Measurements from ENCODE around the gene MGAT4A. TPM values are rescaled to one million over a fixed set of nuclear protein-coding genes. Genes with fewer than 3 reads are reported as not detected.

Gene MGAT4A
- total RNA-seq, 4 donors from 2014 or later: 6.4 to 13.8 (median 11.7) TPM

- H3K27ac ChIP-seq: peak overlapping the region; percentile 2
These were observed 41.0 kb upstream of the MGAT4A start for GRCh38 chr2:98771721-98772524.

GRCh38 chr2:98771264-98771663 is 40.3 kb upstream of the MGAT4A start:
- 97% methylated on average over 2 of the region's 2 CpGs for WGBS
- no peaks in the 10 kb centered on the region for H3K27me3 ChIP-seq
- no peak for TF ChIP-seq EP300 (IDR thresholded peaks at IDR 0.05)
- no peaks in the 10 kb centered on the region for H3K9me3 ChIP-seq
- no peak overlapping the region for H3K27ac ChIP-seq
- no peak overlapping the region for H3K4me3 ChIP-seq
- no peak for DNase-seq (ENCODE audit: low spot score in 2 of 2)
- no peaks in the 10 kb centered on the region for H3K36me3 ChIP-seq
- peaks cover 44% of the 10 kb centered on the region for H3K4me1 ChIP-seq

More at GRCh38 chr2:98771721-98772524, 41.0 kb upstream of the MGAT4A start:
- H3K9me3 ChIP-seq: no peaks in the 10 kb centered on the region
- TF ChIP-seq POLR2A (IDR thresholded peaks at IDR 0.05) (no peak), CTCF (IDR thresholded peaks at IDR 0.05) (no peak), EP300 (IDR thresholded peaks at IDR 0.05) (no peak), POLR2AphosphoS5 (IDR thresholded peaks at IDR 0.05) (no peak)
- H3K36me3 ChIP-seq: no peaks in the 10 kb centered on the region
- no peaks in the 10 kb centered on the region for H3K27me3 ChIP-seq
- peak overlapping the region; percentile 15 for H3K4me3 ChIP-seq
- 58% methylated on average over 17 of the region's 17 CpGs for WGBS
- no peak for DNase-seq (ENCODE audit: low spot score in 2 of 2)
- peaks cover 46% of the 10 kb centered on the region for H3K4me1 ChIP-seq

DNA sequence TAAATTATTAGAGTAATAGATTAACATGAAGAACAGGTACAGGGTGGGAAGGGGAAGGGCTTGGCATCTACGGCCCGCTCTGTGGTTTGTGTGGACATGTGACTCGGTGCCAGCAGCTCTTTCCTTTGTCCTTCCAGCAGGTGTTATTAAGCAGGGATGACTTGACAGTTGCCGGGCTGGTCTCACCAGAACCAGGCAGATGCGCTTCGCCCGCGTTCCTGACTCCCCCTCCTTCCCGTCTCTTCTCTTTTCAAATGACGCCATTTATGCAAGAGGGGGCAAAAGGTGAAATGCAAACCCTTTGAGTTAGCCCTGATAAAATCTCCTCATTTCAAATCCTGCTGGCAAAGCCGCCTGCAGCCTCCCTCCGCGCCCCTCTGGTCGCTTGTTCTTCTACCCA is 38.9 kb upstream of the MGAT4A start:
- no peak for TF ChIP-seq POLR2AphosphoS5 (IDR thresholded peaks at IDR 0.05)
- no peak for TF ChIP-seq POLR2A (IDR thresholded peaks at IDR 0.05)
- TF ChIP-seq CTCF (IDR thresholded peaks at IDR 0.05): no peak
- TF ChIP-seq EP300 (IDR thresholded peaks at IDR 0.05): no peak
- no peaks in the 10 kb centered on the region for H3K27me3 ChIP-seq
- H3K4me3 ChIP-seq: no peak overlapping the region
- no peaks in the 10 kb centered on the region for H3K36me3 ChIP-seq
- H3K27ac ChIP-seq: no peak overlapping the region
- H3K9me3 ChIP-seq: no peaks in the 10 kb centered on the region
- peaks cover 30% of the 10 kb centered on the region for H3K4me1 ChIP-seq
- DNase-seq (ENCODE audit: low spot score in 2 of 2): no peak
- WGBS: 54% methylated on average over 14 of the region's 14 CpGs

GRCh38 chr2:98769114-98769476 is 38.2 kb upstream of the MGAT4A start:
- no peak for DNase-seq (ENCODE audit: low spot score in 2 of 2)
- Histone ChIP-seq H3K36me3 (no peaks in the 10 kb centered on the region), H3K4me3 (no peak overlapping the region), H3K27ac (no peak overlapping the region), H3K4me1 (peaks cover 30% of the 10 kb centered on the region), H3K27me3 (no peaks in the 10 kb centered on the region), H3K9me3 (no peaks in the 10 kb centered on the region)
- WGBS: 93% methylated on average over 6 of the region's 6 CpGs
- TF ChIP-seq CTCF (IDR thresholded peaks at IDR 0.05) (no peak), POLR2A (IDR thresholded peaks at IDR 0.05) (no peak), POLR2AphosphoS5 (IDR thresholded peaks at IDR 0.05) (no peak), EP300 (IDR thresholded peaks at IDR 0.05) (no peak)

DNA sequence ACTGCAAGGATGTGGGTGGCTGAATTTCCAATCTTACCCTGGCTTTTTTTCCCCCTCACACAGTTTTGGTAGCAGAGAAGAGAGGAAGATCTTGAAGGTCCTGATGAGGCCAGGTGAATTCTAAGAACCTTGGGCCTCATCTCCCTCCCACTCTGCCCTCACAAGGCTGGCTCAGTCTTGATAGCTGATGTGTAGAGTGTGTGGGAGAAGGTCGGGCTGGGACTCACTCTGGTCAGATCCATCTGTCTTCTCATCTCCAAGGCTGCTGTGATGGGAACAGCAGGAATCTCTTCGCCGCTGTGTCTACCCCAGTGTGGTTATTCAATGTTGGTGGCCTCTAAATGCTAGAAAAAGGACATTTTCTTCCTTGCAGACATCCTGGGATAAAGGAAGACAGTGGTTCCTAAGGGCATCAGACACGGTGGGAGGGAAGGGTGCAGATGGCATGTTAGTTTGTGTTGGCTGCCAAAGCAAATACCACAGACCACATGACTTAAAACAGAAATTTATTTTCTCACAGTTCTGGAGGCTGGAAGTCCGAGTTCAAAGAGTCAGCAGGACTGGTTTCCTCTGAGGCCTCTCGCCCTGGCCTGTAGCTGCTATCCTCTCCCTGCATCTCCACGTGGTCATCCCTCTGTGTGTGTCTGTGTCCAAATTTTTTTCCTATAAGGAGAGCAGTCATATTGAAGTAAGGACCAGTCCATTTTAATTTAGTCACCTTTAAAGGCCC is 37.6 kb upstream of the MGAT4A start:
- no peaks in the 10 kb centered on the region for H3K9me3 ChIP-seq
- no peak overlapping the region for H3K4me3 ChIP-seq
- H3K27me3 ChIP-seq: no peaks in the 10 kb centered on the region
- WGBS: 57% methylated on average over 7 of the region's 7 CpGs
- H3K36me3 ChIP-seq: no peaks in the 10 kb centered on the region
- no peak for DNase-seq (ENCODE audit: low spot score in 2 of 2)
- no peak overlapping the region for H3K27ac ChIP-seq
- peaks cover 30% of the 10 kb centered on the region for H3K4me1 ChIP-seq
- TF ChIP-seq EP300 (IDR thresholded peaks at IDR 0.05): no peak
- no peak for TF ChIP-seq POLR2A (IDR thresholded peaks at IDR 0.05)
- TF ChIP-seq CTCF (IDR thresholded peaks at IDR 0.05): no peak
- no peak for TF ChIP-seq POLR2AphosphoS5 (IDR thresholded peaks at IDR 0.05)

Measured in suprapubic skin (tissue), 4 donors.